Activated T-helper 1 cell treated with anti-CD3 and anti-CD28 coated beads, Interleukin-2, amount 50 U/mL, for 16 hours (primary cell): ENCODE data around the gene TROAP.
A peak's percentile ranks its signal among the peaks of the same experiment; 100 is the strongest.

Source experiments
- DNase-seq, 2 donors: peaks; one replicate each; pipeline ENCODE4 v3.0.0-alpha.2; 2020; ENCODE audit warnings: low read depth in 1 of 2, low spot score in 1 of 2

TROAP gene

DNA sequence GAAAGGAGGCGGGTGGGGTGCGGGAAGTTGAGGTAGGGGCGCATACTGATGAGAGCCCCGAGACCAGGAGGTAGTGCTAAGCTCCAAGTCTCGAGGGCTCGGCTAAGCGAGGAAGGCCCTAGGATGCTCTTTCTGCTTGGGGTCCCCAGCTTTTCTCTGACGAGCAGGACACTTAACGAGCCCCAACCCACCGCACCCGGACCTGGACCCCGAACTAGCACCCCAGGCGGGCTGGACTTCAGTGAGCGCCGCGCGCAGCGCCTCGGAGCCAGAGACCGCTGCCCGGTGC lies 18.7 kb downstream of the TROAP start:
- DNase-seq: no peak

DNA sequence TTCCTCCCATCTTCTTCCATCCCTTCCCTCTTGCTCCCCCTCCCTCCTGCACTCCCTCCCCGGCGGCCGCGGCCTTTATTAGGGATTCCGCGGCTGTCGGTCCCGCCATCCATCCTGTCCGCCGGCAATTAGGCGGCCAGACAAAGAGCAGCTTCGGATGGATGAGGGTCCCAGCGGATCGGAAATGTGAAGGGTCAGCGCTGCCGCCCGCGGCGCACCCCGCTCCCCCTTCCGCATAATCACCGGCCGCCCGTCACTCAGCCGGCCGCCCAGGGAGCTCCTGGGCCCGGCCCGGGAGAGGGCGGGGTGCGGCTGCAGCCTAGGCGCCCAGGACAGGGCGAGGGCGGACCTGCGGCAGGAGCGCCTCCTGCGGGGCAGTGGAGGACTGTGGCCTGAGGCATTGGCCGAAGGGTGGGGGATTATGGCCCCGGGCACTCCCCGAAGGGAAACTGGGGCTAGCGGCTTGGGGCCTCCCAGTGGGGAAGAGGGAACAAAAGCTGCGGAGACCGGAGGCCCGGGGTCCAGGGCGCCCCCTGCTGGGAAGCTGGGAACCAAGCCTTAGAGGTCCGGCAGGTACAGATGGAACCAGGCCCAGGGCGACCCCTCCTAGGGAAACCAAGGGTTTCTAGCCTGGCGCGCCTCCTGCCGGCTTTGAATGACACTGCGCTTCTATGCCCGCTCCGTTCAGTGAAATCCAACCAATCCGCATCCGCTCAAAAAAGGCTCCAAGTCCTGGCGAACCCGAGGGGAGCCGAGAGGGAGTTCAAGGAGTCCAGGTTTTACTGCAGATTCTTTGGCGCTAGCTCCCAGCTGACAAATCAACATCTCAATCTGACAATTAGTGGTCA lies 19.2 kb downstream of the TROAP start:
- peak; percentile 49 to 54 for DNase-seq

DNA sequence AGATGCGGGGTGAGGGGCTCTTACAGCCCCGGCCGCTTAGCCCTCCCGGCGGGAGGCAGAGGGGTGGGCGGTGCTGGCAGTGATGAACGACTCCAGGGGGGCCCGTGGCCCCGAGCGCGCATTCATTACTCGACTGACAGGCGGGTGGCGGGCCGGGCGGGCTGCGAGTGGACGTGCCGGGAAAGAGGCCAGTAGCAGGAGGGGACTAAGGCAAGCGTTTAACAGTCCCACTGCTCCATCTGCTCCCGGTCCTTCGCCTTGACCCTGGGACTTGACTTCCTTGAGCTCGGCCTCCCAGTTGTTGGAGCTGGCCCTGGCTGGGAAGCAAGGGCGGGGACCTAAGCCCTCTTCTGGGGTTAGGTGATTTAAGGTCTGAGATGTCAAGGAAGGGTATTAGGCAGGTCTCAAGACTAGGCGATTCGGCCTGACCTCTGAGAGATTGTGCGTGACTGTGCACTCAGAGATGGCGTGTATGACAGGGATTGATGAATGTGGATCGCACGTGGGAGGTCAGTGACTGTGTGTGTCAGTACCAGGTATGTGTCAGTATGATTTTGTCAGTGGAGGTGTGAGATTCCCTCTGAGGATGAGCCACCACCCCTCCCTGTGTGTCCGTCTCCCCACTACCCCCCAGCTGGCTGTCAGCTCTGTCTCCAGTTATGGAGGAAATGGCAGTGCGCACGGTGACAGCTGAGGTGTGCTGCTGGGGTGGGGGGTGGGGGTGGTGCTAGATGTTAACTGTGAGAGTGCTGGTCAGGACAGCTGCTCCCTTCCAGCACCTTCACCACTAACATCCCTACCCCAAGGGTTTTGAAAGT lies 20.1 kb downstream of the TROAP start:
- DNase-seq: peak in 1 of 2 donors; percentile 37

DNA sequence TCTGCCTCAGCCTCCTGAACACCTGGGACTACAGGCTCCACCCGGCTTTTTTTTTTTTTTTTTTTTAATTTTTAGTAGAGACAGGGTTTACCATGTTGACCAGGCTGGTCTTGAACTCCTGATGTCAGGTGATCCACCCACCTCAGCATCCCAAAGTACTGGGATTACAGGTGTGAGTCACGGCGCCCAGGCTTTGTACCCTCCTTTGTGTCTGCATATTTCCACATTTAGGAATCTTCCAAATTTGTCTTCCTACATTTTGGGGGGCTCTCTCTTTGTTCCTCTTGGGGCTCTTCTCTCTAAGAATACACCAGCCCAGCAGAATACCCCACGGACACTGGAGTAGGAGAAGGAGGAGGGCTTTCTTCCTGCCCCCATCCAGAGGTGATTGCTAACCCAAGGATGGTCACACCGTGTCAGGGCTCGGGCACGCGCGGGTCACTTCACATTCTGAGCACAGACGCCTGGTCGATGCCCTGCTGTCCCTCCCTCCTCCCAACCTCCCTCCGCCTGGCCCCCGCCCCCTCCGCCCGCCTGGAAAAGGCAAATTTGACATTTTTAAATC lies 21.5 kb downstream of the TROAP start:
- no peak for DNase-seq

DNA sequence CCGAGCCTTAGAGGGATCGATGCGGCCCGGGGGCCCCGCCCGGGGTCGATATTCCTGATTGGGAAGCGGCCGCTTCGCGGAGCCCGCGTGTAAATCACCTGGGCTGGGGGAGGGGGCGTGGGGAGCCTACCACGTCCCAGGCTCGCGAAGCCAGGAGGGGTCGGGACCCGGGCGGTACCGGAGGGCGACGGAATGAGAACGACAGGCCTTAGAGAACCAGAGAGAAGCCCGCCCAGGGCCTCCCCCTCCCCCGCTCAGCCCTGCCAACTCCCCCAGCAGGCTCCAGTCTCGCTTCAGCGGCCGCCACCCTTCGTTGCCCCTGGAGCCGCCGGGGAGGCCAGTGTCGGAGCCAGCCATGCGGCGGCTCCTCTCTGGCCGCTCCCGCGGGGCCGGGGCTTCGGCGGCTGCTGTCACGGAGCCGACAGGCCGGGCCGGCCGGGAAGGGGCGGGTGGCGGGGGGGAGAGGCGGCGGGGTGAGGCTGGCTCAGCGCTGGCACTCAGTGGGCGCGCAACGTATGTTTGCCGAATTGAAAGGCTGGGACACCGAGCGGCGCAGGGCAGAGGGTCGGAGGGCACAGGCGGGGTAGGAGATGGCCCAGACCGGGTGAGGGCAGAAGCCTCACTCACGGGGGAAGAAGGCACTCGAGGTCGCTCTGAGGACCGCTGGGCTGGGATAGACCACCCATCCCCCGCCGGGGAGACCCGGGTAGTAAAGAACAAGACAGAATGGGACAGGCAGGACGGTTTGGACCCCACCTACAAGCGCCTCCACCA lies 22.2 kb downstream of the TROAP start:
- no peak for DNase-seq

DNA sequence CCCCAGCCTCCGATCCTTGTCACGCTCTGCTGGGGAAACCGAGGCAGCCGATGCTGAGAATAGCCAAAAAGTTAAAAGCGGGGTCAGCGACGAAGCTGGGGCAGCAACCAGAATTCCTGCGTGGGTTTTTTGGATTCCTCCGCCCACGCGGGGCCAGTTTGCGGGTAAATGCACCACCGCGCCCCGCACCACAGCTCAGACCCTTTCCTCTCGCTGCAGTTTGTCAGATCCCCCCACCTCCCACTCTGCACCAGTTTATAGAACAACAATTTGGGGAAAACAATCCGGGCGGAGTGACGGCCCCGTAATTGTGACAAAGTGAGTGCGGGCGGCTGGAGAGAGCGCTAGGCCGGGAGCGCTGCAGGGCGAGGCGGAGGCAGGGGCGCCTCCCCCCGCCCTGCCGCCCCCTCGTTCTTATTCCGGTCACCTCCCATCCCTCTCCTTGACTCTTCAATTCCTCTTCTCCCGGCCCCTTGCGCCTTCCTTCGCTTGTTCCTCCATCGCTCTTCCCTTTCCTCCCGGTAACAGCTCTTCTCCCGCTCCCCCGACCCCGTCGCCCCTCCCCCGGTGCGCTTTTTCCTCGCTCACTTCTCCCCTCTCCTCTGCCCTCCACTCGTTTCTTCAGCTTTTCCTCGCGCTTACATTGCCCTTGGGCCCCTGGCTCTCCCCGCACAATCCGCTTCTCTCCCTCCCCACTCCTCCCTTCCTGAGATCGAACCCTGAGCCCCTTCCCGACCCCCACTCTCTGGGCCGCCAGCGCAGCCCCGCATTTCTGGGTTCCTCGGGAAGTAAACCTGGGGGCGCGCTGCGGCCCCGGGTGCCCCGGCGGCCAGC lies 23.0 kb downstream of the TROAP start:
- no peak for DNase-seq

DNA sequence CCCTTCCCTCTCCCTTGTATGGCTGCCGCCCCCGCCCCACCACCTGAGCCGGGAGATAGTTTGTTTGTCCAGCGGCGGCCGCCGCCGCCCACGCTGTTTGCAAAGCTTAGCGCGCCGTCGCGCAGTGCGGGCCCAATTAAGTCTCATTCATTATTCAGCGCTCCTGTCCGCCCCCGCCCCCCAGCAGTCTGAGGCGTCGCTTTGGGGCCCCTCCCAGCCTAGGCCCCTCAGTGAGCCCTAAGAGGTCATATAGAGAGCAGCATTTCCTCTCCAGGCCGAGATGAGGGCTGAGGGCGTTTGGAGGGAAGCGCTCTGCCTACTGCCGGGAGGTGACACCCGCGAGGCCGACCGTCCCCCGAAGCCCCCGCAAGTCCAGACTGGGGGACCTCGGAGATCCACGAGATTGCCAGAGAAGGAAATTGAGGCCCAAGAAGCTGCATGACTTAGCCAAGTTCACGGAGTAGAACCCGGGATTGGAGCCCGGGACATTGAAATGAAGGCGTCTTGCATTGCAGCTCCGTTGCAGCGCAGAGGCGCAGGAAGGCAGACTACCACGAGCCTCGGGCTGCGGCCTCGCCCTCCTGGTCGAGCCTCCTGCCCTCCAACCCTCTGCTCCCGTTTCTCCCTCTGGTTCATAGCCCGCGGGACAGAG lies 23.7 kb downstream of the TROAP start, which contains the start of gene DNAJC22:
TSS of gene DNAJC22 (plus strand) at position 230 of the 652 bp plus-strand sequence. CDS start 1,985 bp downstream, outside the sequence.
- no peak for DNase-seq

DNA sequence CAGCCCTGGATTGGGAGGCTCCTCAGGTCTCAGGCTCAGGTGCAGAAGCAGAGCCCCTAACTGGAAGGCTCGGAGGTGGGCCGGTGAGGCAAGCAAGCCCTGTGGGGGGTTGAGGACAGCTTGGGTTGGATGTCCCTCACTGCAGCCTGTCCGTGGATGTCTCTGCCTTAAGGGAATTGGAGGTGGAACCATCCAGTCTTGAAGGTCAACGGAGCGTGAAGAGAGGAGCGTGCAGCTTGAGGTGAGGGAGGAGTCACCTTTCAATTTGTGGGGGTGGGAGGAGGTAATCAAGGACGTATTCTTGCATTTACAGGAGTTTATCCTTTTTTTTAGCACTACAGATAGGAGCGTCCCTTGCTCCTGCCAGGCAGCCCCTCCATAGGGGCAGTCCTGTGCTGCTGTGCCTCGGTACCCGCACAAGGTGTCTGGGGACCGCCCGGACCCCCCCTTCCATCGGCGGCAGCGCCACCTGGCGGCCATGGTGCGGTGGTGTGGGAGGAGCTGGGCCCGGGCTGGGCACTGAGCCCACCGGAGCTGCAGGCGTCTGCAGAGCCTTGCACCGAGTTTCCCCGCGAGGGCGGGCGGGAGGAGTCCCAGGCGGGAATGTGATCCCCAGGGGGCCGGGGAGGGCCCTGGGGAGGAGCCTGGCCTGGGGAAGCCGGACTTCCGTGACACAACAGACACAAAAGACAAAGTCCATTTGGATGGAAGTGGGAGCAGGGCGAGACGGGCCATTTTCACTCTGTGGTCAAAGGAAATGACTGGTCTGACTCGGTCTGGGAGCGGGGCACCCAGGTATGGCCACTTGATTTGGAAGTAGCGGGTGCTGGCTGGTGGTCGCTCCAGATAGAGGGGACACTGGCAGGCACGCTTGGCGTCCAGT lies 24.5 kb downstream of the TROAP start:
- DNase-seq: peak; percentile 67 to 76

DNA sequence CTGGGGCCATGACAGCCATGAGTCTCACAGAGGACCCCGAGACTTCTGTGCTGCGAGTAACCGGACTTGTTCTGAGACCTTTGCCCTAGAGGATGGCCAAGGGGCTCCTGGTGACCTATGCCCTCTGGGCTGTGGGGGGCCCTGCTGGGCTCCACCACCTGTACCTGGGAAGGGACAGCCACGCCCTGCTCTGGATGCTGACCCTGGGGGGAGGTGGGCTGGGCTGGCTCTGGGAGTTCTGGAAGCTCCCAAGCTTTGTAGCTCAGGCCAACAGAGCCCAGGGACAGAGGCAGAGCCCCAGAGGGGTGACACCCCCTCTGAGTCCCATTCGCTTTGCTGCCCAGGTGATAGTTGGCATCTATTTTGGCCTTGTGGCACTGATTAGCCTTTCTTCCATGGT lies 25.7 kb downstream of the TROAP start:
- DNase-seq: no peak

DNA sequence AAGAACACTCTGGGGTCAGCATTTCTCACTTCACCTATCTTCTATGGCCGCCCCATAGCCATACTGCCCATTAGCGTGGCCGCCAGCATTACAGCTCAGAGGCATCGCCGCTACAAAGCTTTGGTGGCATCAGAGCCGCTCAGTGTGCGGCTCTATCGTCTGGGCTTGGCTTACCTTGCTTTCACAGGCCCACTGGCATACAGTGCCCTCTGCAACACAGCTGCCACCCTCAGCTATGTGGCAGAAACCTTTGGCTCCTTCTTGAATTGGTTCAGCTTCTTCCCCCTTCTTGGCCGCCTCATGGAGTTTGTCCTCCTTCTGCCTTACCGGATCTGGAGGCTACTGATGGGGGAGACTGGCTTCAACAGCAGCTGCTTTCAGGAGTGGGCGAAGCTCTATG lies 26.2 kb downstream of the TROAP start:
- no peak for DNase-seq

DNA sequence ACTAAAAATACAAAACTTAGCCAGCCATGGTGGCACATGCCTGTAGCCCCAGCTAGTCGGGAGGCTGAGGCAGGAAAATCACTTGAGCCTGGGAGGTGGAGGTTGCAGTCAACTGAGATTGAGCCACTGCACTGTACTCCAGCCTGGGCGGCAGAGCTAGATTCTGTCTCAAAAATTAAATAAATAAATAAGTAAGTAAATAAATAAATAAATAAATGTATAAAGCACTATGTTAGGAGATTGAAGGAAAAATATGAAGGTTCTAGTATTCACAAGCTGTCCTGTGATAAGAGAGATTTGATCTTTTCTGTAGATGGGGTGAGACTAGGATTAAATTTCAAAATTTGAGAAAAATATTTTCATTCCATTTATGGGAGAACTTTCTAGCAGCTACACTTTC lies 29.3 kb downstream of the TROAP start:
- DNase-seq: no peak

DNA sequence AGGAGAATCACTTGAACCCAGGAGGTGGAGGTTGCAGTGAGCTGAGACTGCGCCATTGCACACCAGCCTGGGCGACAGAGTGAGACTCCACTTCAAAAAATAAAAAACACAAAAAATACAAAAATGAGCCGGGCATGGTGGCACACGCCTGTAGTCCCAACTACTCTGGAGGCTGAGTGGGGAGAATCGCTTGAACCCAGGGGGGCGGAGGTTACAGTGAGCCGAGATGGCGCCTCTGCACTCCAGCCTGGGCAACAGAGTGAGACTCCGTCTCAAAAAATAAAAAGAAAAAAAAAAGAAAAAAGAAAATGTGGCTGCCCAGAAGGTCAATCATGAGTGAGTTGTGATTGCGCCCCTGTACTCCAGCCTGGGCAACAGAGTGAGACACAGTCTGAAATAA lies 32.9 kb downstream of the TROAP start:
- no peak for DNase-seq

DNA sequence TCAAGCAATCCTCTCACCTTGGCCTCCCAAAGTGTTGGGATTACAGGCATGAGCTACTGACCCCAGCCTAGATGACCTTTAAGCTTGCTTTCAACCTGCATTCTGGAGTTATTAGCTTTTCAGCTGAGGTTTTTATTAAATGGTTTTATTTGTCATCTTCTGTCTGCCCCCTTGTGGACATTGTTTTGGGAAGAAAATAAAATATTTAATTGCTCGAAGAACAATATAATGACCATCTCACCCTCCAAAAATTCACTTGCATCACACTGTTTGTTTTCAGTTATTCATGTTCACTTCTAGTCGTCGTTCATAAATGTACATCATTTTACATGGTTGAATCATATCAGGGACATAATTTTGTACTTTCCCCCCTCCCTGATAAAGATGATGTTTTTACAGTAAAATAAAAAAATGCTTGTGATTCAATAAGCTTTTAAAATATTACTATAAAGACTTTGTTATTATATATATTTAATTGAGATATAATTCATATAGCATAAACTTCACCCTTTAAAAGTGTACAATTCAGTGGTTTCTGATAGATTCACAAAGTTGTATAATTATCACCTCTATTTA lies 34.1 kb downstream of the TROAP start:
- DNase-seq: no peak

DNA sequence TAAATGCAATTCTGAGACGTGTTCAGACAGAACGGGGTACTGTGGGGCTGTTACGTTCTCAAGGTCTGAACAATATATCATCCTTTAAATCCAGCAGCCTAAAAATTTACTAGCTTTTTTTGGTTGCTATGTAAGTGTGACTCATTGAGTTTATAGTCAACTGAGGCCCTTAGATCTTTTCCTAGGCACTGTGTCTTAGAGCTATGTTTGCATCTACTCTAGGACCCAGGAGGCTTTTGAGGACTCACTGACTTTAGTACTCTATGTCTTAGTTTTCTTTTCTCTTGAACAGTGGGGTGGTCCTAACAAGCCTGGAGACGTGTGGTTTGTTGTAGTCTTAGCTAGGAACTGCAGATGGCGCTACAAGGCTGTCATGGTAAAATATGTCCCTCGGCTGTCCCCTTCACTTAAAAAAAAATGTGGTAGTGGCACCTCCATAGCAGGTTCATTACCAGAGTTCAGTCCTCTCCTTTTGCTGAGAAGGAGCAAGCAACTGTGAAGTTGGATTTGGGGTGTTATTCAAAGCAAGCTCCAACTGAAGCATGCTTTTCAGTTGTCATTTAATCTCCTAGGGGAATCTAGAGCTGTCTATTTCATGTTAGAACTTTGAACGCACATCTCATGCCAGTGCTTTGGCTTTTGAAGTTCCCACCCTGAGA lies 35.6 kb downstream of the TROAP start:
- no peak for DNase-seq

DNA sequence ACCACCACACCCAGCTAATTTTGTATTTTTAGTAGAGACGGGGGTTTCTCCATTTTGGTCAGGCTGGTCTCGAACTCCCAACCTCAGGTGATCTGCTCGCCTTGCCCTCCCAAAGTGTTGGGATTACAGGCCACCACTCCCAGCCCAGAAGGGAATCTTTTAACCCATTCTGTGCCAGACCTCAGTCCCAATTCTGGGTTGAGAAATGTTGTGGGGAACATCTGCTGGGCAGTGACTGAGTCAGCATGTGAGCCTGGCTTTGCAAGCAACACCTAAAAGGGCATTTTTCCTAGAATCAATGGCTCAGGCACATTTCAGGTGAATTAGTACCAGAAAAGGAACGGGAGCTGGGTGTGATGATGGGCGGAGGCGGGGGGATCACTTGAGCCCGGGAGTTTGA lies 36.6 kb downstream of the TROAP start:
- DNase-seq: no peak

DNA sequence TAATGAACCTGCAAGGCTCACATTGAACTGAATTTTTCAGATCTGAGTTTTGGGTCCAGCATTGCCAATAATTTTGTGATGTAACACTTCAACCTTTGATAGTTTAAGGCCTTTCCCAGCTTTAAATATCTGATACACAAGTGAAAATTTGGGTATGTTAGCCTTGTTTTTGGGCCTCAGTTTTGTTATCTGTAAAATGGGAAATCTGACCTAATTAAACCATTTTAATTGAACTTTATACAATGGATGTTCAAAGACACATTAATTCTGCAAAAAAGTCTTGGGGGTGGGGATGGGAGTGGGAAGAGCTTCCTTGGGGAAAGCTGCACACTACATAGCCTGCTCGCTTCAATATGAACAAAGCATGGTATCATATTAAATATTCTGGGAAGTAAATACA lies 39.0 kb downstream of the TROAP start:
- no peak for DNase-seq

DNA sequence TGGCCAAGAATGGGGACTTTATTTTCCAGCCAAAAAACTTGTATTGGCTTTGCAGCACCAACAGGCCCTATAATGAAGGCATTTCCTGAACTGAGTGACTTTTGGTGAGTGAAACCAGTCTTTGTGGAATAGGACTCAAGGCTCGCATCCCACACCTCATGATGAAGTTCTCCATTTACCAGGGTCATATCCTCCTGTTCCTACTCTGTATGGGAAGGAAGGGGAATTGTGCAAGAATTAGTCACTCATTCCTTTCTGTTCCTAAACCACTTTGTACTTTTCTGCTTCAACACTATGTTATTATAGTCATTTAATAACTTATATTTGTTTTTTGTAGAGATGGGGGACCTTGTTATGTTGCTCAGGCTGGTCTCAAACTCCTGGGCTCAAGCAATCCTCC lies 41.9 kb downstream of the TROAP start:
- DNase-seq: no peak

DNA sequence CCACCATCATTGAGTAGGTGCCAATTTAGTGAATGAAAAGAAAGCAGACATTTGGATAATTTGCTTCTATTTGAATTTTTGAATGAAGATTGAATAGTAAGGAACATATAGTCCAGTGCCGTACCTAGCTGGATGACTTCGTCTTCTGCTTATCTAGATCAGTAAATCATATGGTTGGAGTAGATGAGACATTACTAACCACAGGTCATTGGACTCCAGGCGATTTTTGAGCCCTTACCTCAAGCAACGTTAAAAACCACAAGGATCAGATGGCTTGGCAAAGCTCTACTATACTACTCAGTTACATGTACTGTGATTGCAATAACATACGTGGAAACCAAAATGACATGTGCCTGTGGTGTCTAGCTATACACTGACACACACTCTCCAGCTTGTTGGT lies 42.5 kb downstream of the TROAP start:
- no peak for DNase-seq
